ENCODE measurements around the gene EML1.

The EML1 gene

GRCh38 chr14:99891900-99892299 lies 98.7 kb downstream of the EML1 start:
- H3K27me3 ChIP-seq (ENCODE audit: insufficient read depth, poor library complexity, severe bottlenecking), result peaks cover 2% of the 10 kb centered on the region
- no peak overlapping the region for H3K27ac ChIP-seq (replicated peaks)
- no peak overlapping the region for H3K4me3 ChIP-seq (replicated peaks; ENCODE audit: insufficient read depth, low read length)
- TF ChIP-seq GABPA (IDR thresholded peaks at IDR 0.05; ENCODE audit: low read depth) (no peak), POLR2AphosphoS5 (IDR thresholded peaks at IDR 0.05; ENCODE audit: low read depth) (no peak), SPI1 (IDR thresholded peaks at IDR 0.05; ENCODE audit: borderline replicate concordance, low read depth) (no peak)
- DNase-seq (ENCODE audit: low read depth in 1 of 2, low spot score in 1 of 2), result no peak

- Histone ChIP-seq H3K27me3 (ENCODE audit: insufficient read depth, poor library complexity, severe bottlenecking) (peaks cover 2% of the 10 kb centered on the region), H3K4me3 (replicated peaks; ENCODE audit: insufficient read depth, low read length) (no peak overlapping the region), H3K27ac (replicated peaks) (no peak overlapping the region)
- TF ChIP-seq REST (IDR thresholded peaks at IDR 0.05; ENCODE audit: insufficient replicate concordance, low read depth), result no peak
- no peak for TF ChIP-seq SPI1 (IDR thresholded peaks at IDR 0.05; ENCODE audit: borderline replicate concordance, low read depth)
- no peak for TF ChIP-seq GABPA (IDR thresholded peaks at IDR 0.05; ENCODE audit: low read depth)
- TF ChIP-seq CTCF (IDR thresholded peaks at IDR 0.05; ENCODE audit: insufficient read depth, low read length), result no peak
- TF ChIP-seq POLR2AphosphoS5 (IDR thresholded peaks at IDR 0.05; ENCODE audit: low read depth), result no peak
- DNase-seq (ENCODE audit: low read depth in 1 of 2, low spot score in 1 of 2), result no peak
Measured at GRCh38 chr14:99892406-99892805, 99.2 kb downstream of the EML1 start.

- no peak for DNase-seq (ENCODE audit: low read depth in 1 of 2, low spot score in 1 of 2)
- Histone ChIP-seq H3K27ac (replicated peaks) (no peak overlapping the region), H3K27me3 (ENCODE audit: insufficient read depth, poor library complexity, severe bottlenecking) (peaks cover 2% of the 10 kb centered on the region), H3K4me3 (replicated peaks; ENCODE audit: insufficient read depth, low read length) (no peak overlapping the region)
- TF ChIP-seq REST (IDR thresholded peaks at IDR 0.05; ENCODE audit: insufficient replicate concordance, low read depth), result no peak
- no peak for TF ChIP-seq GABPA (IDR thresholded peaks at IDR 0.05; ENCODE audit: low read depth)
- TF ChIP-seq CTCF (IDR thresholded peaks at IDR 0.05; ENCODE audit: insufficient read depth, low read length), result no peak
- TF ChIP-seq SPI1 (IDR thresholded peaks at IDR 0.05; ENCODE audit: borderline replicate concordance, low read depth), result no peak
- TF ChIP-seq POLR2AphosphoS5 (IDR thresholded peaks at IDR 0.05; ENCODE audit: low read depth), result no peak
Measured at GRCh38 chr14:99896361-99896760, 103.1 kb downstream of the EML1 start.

- TF ChIP-seq CTCF (IDR thresholded peaks at IDR 0.05; ENCODE audit: insufficient read depth, low read length) (peak; percentile 15), SPI1 (IDR thresholded peaks at IDR 0.05; ENCODE audit: borderline replicate concordance, low read depth) (no peak), GABPA (IDR thresholded peaks at IDR 0.05; ENCODE audit: low read depth) (no peak)
- peaks cover 2% of the 10 kb centered on the region for H3K27me3 ChIP-seq (ENCODE audit: insufficient read depth, poor library complexity, severe bottlenecking)
- no peak overlapping the region for H3K27ac ChIP-seq (replicated peaks)
- H3K4me3 ChIP-seq (replicated peaks; ENCODE audit: insufficient read depth, low read length), result no peak overlapping the region
- no peak for DNase-seq (ENCODE audit: low read depth in 1 of 2, low spot score in 1 of 2)
Measured at GRCh38 chr14:99899578-99900178, 106.5 kb downstream of the EML1 start.
